Nucleus accumbens (tissue), 56 donors: ENCODE results near the gene LRRC17.
"Not testable (repeated sequence)": the region's sequence is repeated elsewhere in the genome, so short reads cannot be mapped to it uniquely, and the experiment has no call there.

Experiments used
- DNase-seq, 56 donors: peaks; one replicate each; lab custom pipeline; 2025; lab: John Stamatoyannopoulos, UW

The LRRC17 gene

DNA sequence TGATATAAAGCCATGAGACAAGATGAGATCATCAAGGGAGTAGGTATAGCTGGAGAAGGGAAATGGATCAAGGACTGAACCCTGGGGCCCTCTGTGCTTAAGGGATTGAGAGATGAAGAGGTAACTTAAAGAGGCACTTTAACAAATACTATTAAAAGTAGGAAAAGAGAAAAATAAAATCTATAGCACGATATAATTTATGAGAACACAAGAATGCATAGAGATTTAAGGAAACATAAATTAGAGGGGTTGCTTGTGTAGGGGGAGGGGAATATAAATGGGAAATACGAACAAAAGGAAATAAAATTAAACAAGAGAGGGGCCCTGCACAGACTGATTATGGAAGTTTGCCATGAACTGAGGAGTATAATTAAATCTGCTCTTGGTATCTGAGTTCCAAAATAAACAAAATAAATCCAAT is 15.6 kb upstream of the LRRC17 start:
- DNase-seq = no peak

DNA sequence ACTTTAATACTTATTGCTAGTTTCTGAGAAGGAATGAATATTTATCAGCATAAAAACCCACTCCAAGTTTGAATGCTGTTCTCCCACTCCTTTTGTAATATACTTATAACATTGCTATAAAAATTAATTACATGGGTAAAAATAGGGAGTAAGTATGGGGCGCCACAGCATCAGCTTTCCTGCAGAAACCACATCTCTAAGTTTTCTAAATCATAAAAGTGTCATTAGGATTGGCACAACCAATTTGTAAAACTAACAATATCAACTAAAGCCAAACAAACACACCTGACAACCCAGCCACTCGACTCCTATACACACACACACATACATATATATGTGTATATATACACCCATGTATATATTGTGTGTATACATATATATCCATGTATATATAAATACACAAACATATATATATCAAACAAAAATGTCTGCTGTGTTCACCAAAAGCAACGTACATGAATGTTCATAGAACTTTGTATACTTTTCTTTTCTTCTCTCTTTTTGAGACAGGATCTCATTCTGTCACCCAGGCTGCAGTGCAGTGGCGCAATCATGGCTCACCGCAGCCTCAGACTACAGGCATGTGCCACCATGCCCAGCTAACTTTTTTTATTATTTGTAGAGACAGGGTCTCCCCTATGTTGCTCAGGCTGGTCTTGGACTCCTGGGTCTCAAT is 14.8 kb upstream of the LRRC17 start:
- DNase-seq = no peak

- DNase-seq = no peak
Measured at GRCh38 chr7:102898532-102898859, 14.3 kb upstream of the LRRC17 start.

DNA sequence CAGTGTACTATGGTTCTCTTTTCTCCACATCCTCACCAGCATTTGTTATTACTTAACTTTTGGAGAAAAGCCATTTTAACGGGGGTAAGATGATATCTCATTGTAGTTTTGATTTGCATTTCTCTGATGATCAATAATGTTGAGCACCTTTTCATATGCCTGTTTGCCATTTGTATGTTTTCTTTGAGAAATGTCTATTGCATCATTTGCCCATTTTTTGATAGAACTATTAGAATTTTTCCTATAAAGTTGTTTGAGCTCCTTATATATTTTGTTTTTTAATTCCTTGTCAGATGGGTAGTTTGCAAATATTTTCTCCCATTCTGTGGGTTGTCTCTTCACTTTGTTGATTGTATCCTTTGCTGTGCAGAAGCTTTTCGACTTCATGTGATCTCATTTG is 10.7 kb upstream of the LRRC17 start:
- DNase-seq = not testable (repeated sequence)

GRCh38 chr7:102903576-102903975 is 9.2 kb upstream of the LRRC17 start:
- DNase-seq = not testable (repeated sequence)

DNA sequence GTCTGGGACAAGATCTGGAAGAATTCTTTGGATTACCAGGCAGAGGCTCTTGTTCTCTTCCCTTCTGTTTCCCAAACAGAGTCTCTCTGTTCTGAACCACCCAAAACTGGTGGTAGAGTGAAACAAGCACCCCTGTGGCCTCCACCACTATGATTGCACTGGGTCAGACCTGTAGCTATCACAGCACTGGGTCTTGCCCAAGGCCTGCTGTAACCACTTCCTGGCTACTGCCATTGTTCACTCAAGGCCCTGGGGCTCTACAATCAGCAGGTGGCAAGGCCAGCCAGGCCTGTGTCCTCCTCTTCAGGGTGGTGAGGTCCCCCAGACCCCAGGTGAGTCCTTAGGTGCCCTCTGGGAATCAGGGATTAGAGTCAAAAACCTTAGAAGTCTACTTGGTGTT is 4.1 kb upstream of the LRRC17 start:
- DNase-seq = no peak

GRCh38 chr7:102913826-102914225 is 1.0 kb downstream of the LRRC17 start:
- DNase-seq = no peak

DNA sequence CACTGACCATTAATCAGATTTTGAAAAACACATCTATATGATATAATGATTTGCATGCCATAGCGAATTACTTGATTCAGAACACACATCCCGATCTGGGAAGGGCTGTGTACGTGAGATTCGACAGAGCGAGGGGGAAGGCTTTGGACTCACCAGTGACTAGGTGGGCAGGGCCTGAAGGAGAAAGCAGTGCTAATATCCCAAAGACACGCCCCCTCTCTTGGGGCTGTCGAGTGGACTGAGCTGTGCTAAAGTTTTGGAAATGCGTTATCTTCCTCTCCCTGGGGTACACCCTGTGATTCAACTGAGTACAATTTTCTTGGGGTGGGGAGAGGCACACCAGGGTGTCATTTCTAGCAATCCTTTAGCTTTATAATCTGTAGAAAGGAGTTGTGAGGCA is 1.8 kb downstream of the LRRC17 start:
- DNase-seq = no peak

DNA sequence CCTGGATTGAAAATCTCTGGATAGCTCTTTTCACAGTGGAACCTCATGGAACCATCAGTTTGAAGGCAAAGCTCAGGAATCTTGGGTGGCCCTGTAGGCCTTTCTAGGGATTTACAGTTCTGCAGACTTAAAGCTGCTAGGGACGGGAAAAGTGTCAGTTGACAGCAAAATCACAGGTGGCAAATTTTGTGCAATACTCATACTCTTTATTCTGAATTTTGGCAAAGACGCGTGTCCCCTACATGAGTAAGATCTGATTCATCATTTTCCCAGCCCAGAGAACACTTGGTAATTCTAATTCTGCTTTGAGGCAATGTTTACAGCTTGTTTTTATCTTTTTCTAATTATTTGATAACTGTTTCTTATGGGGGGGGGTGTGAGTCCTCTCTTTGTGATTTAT is 3.6 kb downstream of the LRRC17 start:
- DNase-seq = no peak

DNA sequence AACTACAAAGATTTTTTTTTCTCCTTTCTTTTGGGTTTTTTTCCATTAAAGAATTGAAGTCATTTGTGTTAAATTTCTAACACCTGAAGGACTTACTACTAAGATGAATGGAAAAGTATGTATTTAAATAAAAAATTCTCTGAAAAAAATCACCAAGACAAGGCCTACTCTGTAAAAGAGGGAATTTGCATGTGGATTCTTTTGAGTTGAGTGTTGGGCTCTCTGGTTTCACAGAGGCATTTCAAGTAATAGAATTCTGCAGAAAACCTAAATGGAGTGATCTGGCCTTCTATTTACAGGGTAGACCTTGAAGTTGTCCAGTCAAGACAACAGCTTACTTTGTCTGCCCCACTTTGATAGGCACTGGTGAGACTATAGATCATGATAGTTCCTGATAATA is 4.1 kb downstream of the LRRC17 start:
- DNase-seq = no peak

DNA sequence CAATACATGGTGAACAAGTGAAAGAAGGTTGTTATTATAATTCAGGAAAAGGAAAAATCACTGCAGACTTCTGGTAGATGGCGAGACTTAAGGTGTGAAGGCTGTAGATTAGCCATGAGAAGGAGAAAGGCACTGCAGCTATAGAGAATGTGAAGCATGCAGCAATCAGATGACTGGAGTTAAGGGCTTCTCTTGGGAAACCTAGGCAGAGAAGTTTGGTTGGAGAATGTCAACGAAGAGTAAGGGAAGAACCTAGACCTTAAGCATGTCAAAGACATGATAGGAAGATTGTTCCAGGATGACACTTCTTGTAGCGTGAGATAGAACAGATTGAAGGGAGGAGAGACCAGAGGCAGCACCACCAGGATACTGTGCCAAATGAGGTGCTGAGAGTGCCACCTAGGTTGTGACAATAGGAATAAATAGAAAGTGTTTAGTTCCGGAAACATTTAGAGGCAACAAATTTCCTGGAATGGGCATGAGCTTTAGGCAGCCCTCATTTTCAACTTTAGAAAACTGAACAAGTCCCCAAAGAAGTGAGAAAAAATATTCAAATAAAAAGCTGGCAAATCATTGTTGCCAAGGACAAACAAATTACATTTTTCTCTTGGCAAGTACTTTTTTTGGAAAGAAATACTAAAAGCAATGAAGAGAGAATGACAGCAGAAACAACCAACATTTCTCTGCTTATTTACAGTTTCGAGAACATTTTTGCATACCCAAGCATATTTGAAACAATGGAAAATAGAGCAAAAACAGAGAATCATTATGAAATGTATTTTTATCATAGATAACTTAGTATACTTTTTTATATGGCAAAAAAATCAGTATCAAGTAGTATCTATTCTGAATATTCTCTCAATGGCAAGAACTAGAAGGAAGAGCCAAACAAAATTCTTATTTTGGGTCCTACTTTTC is 4.9 kb downstream of the LRRC17 start:
- DNase-seq = no peak

DNA sequence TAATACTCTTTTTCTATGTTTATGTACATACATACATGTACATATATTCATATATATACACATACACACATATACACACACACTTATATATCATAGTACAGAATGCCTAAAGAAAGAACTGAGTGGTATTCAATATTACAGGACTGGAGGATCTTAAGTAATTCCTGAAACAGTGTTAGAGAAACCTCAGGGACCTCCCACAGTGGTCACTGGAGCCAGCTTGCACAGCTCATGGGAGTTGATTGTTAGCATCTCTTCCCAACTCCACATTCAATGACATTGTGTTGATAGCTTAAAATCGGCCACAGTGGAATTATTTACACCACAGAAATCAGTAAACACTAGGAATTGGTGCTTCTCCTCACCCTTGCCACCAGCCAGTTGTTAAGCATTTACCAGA is 6.0 kb downstream of the LRRC17 start:
- DNase-seq = no peak

DNA sequence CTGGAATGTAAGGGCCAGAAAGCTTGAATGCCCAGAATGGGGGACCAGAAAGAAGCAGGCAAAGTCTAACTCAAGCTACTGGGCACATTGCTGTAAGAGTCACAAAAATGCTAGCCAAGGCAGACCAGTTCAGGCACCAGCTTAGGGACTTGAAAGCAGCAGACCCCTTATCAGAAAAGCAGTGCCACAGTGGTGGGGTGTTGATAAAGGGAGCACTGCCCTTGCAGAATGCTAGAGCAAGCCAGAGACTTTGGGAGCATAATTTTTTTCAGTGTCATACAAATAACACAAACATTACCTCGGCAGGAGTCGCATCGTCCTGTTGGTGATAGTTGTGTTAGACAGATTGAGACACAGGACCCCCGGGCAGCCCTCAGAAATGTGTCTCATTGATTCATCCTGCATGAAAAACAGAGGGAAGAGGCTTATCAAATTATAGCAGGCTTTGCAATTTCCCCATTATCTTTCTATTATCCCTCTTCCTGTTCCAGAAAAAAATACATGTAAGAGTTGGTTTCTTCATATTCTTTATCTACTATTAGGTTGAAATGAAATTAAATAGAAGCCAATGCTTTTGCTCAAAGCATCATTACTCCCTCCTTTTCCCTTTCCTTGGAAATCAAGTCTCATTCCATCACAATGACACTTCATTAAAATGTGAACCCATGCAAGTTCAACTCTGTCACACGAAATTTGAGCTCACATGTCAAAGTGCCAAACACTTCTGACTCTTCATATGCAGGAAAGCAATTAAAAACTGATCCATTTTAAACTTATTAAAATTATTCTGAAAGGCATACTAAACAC is 13.4 kb downstream of the LRRC17 start:
- no peak for DNase-seq

DNA sequence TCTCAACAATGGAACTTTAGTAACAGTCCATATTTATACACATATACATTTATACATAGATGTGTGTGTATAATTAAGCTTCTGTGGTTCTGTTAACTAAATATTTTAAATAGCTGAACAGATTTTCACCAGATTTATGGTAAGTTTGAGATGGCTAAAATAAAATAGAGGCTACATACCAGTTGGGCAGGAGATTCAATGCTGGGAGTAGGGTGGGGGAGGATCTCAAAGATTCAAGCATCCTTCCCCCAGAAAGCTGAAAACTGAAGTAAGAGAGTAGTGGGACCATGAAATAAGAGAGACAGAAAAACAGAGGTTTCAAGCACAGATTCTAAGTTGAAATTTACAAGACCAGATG is 14.0 kb downstream of the LRRC17 start:
- DNase-seq = no peak

DNA sequence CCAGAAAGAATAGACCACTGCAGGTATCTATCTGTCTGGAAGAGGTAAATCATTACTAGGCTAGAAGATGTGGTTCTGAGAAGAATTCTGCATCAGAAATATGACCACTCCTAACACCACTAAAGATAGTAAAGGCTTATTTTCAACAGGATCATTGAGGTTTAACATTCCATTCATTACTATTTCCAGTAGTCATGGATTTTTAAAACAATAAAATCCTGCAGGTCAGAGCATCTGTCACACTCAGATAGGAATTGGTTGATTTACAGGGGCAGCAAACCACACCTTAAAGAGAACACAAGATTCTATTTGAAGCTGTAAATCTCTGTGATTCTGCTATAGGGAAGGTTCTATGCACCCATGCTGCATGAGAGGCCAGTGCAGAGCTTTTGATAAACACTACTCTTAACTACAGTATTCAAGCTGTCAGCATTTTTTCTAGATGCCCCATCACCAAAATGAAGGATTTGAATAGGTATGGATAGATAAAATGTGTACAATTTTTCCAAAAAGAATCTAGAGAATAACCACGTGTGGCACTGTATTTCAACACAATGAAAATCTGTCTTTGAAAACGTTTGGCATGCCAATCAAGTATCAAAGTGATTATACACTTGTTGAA is 14.6 kb downstream of the LRRC17 start:
- DNase-seq = no peak

- DNase-seq = no peak
Measured at GRCh38 chr7:102931757-102932156, 19.0 kb downstream of the LRRC17 start.

- DNase-seq = peak in 16 of 56 donors; percentile 1 to 56 (median 6)
Measured at GRCh38 chr7:102933763-102934162, 21.0 kb downstream of the LRRC17 start.

GRCh38 chr7:102934239-102934638 is 21.4 kb downstream of the LRRC17 start:
- DNase-seq = no peak

- no peak for DNase-seq
Measured at GRCh38 chr7:102934701-102935100, 21.9 kb downstream of the LRRC17 start.

DNA sequence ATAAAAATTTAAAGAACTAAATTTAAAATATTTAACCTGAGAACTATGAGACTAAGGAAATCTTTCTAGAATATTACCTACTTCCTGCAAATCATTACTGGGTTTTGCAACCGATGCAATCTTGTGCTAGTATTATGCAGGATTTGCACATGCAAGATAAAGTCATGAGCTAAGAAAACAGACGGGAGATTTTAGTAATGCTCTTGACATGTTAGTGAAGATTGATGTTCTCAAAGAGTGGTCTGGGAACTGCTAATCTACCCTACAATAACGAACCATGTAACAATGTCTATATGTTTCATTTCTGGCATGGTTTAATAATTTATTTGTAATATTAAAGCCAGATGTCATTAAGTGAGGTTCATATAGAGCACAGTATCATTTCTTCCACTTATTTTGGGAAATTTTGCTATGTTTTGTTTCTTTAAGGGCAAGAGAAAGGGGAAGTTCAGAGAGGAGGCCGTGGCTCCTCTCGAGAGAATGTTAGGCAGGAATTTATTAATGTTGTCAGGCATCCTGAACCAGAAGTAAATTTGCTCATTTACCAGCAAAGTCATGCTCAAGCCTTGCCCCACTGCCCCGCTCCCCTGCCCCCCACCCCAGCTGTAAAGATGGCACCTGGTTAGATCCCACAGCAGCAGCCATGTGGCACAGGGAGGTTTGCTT is 22.8 kb downstream of the LRRC17 start:
- DNase-seq = no peak
